ENCODE data around the gene CD1E. TPM values are rescaled to one million over a fixed set of nuclear protein-coding genes. Genes with fewer than 3 reads are reported as not detected.
"Not testable (repeated sequence)": the region's sequence is repeated elsewhere in the genome, so short reads cannot be mapped to it uniquely, and the experiment has no call there.

Gene CD1E
- total RNA-seq (2014; rRNA removed; shearing (Covaris generic)) = not detected in 2 replicates
- polyA plus RNA-seq (2015; cell fraction: cytosol; rRNA removed) = not detected in 2 replicates
- not detected in 2 replicates for polyA plus RNA-seq (2015; cell fraction: nucleus; rRNA removed)

DNA sequence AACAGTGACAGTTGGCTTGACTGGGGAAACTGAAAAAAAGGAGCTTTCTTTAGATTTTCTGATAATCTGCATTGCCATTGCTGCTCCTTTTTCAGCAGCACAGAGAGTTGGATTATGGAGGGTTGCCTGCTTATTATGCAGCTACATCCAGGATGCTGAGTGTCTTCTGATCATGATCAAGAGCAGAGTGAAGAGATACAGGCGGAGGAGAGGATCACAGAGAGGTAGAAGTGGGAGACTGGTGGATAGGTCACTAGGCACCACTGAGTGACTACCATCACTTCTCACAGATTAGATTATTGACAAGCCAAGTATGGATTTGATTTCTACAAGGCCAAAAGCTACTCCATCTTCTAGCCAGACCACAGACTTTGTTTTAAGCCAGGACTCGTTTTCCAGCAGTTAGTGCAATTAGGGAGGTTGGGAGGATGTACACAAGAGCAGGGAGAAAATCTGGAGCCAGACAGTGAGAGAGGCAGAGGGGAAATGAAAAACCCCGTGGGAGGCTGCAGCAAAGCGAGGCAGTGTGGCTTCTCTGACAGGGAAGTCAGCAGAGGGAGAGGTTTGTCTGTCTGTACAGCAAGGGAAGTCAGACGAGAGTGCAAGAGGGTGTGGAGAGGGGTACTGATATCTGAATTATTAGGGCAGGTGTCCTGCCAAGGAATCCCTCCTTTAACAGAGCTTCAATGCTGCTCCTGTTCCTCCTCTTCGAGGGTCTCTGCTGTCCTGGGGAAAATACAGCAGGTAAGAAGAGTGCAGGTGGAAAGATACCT, at the start of gene CD1E:
TSS of gene CD1E (plus strand) at position 592 of the 773 bp plus-strand sequence. CDS start at position 687, 95 bp downstream.
- in situ Hi-C loops (cut with HindIII; ENCODE audit: low pct_unique_long_range_greater_than_20kb, low sequenced_read_pairs) = no loop called here
- no peak for DNase-seq (ENCODE audit: low read depth, low spot score)

DNA sequence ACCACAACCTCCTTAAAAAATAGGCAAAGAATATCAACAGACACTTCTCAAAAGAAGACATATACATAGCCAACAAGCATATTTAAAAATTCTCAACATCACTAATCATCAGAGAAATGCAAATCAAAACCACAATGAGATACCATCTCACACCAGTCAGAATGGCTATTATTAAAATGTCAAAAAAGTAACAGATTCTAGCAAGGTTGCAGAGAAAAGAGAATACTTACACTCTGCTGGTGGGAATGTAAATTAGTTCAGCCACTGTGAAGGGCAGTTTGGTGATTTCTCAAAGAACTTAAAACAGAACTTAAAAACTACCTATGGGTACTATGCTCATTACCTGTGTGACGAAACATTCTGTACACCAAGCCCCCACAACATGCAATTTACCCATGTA, 43.1 kb upstream of the CD1E start:
- in situ Hi-C loops (cut with HindIII; ENCODE audit: low pct_unique_long_range_greater_than_20kb, low sequenced_read_pairs) = no loop called here
- no peak for DNase-seq (ENCODE audit: low read depth, low spot score)

DNA sequence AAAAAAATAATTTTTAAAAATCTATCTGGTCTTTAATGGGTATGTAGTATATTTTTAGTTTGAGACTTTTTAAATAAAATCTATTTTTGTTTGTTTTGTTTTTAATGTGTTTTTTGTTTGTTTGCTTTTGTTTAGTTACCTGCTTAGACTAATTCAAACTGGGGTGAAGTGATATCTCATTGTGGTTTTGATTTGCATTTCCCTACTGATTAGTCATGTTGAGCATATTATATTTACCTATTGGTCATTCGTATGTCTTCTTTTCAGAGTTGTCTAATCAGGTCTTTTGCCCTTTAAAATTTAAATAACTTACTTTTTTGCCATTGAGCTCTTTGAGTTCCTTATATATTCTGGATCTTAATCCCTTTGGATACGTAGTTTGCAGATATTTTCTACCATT, 42.6 kb upstream of the CD1E start:
- no peak for DNase-seq (ENCODE audit: low read depth, low spot score)
- in situ Hi-C loops (cut with HindIII; ENCODE audit: low pct_unique_long_range_greater_than_20kb, low sequenced_read_pairs) = no loop called here

DNA sequence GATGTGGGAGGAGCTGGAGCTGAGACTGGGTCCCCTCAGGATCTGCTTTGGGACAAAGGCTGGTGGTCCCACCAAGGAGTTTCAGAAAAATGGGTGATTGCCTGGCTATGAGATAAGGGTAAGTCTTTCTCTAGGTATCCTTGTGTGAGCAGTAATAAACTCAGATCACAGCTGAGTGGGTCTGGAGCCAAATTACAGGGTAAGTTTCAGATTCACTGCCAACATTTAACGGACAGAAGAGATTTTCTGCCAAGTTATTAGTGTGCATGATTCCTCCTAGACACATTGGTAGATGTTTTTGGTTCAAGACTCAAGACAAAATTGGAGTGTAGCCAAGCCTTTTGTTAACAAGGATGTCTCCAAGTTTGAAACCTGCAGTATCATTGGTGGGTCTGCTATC, 29.8 kb upstream of the CD1E start:
- in situ Hi-C loops (cut with HindIII; ENCODE audit: low pct_unique_long_range_greater_than_20kb, low sequenced_read_pairs) = no loop called here
- no peak for DNase-seq (ENCODE audit: low read depth, low spot score)

DNA sequence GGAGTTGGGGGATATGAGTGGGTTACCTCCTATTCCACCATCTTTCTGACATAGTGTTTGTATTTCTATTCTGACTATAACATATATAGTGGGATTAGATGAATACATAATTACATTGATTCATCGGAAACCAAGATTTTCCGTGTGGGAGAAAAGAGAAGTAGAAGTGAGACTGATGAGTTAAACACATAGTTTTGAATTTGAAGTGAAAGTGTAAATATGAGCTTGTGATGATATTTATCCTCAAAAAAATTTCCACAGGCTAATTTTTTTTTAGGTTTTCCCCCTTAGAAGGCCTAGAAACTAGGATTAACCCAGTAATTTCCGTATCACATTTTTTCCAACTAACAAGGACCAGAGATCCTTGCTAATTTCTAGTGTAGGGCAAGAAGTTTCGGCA, 29.3 kb upstream of the CD1E start:
- DNase-seq (ENCODE audit: low read depth, low spot score) = no peak
- in situ Hi-C loops (cut with HindIII; ENCODE audit: low pct_unique_long_range_greater_than_20kb, low sequenced_read_pairs) = no loop called here

DNA sequence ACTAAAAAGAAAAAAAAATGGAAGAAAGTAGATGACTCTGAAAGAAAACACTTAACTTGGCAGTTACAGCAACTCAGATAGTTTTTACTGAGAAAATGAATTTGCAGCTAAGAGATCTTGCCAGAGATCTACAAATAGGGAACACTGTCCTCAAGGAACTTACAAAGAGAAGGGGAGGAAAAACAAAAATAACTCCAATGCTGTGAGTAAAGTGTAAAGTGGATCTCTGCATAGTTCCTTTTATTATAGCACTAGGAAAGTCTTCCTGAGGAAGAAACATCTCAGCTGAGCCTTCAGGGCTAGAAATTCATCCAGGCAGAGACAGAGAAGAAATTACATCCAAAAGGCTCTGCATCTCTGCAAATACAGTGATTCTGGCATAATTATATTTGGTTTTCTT, 26.2 kb upstream of the CD1E start:
- in situ Hi-C loops (cut with HindIII; ENCODE audit: low pct_unique_long_range_greater_than_20kb, low sequenced_read_pairs) = no loop called here
- DNase-seq (ENCODE audit: low read depth, low spot score) = no peak

DNA sequence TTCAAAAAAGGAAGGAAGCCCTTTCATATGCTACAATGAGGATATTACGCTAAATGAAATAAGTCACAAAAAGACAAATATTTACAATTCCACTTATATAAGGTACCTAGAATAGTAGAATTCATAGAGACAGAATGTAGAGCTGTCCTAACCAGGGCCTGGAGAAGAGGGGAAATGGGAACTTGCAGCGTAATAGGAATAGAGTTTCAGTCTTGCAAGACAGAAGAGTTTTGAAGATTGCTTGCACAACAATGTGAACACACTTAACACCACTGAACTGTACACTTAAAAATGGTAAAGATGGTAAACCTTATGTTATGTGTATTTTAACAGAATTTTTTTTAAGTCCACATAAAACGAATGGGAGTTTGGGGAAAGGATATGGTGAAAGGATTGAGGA, 25.3 kb upstream of the CD1E start:
- no peak for DNase-seq (ENCODE audit: low read depth, low spot score)
- in situ Hi-C loops (cut with HindIII; ENCODE audit: low pct_unique_long_range_greater_than_20kb, low sequenced_read_pairs) = no loop called here

DNA sequence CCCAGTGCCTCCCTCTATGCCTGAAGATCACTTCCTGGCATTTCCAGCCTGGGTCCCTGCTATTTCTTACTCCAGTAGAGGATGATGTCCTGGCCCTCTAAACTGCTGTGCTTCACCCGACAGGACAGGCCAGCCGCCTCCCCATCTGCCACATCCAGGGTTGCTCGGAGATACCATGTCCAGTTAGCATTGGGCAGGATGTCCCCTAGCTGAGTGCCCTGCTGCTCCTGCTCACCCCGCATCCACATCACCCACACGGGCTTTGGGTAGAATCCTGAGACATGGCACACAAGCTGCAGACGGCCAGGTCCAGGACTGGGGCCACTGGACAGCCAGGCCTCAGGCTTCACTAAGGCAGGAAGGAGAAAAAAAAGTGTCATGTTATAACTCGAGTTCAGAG, 24.4 kb upstream of the CD1E start:
- in situ Hi-C loops (cut with HindIII; ENCODE audit: low pct_unique_long_range_greater_than_20kb, low sequenced_read_pairs) = no loop called here
- DNase-seq (ENCODE audit: low read depth, low spot score) = no peak

DNA sequence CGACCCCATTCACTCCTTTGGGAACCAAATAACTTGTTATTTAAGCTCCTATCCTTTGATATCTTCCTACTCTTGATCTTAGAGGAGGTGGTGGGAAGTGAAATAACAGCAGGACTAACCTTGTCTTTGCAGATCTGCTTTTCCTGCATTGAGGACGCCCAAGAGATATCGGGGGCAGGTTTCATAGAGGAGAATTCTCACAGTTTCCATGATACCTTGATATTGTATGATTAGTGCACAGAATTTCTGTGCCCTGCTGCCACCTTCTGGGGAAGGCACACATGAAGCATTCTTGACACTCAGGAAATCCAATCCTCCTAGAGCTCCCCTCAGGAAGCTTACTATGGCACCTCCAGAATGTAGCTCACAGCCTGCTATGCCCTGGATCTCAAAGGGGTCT, 24.0 kb upstream of the CD1E start:
- in situ Hi-C loops (cut with HindIII; ENCODE audit: low pct_unique_long_range_greater_than_20kb, low sequenced_read_pairs) = no loop called here

DNA sequence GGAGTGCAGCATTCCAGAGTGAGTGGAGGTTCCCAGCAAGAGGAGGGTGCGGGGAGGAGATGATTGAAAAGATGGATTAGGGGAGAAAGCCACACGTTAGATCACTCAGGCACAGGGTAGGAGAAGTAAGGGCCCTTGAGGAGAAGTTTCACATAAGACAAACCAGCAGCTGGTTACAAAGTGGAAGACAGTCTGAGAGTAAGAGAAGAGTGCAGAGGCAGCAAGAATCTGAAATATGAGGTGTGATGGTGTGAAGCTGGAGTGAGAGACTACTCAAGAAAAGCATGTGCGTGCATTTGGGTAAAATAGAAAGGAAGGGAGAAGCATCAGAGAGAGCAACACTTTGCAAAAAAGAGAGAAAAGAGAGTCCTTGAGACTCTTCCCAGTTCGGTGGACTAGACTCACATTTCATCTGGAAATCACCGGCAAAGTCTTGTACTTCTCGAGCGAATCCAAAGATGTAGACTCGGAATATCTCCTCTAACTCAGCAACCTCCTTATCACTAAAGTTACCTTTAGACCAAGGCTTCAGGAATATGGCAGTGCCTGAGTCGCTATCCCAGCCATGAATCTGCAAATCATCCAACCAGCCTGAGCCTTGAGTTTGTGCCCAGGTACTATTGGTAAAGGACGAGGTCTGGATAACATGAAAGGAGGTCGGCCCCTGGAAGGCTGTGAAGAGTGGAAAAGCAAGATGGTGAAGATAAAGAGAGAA, 23.1 kb upstream of the CD1E start:
- in situ Hi-C loops (cut with HindIII; ENCODE audit: low pct_unique_long_range_greater_than_20kb, low sequenced_read_pairs) = no loop called here
- no peak for DNase-seq (ENCODE audit: low read depth, low spot score)

More for the DNA sequence above, 24.0 kb upstream of the CD1E start:
- DNase-seq (ENCODE audit: low read depth, low spot score) = peak; percentile 37

DNA sequence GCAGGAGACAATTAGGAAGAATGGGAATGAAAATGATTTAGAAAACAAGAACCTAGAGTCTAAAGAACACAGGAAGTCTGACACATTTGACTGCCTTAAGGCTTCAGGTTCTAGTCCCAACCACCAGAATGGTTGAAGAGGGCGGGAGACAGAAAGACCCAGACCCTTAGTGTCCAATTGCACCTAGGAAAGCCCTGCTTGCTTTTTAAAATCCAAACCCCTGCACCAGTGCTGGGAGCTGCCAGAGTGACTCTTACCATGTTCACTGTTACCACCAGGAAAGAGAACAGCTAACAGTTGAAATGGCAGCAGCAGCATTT, 22.6 kb upstream of the CD1E start:
- in situ Hi-C loops (cut with HindIII; ENCODE audit: low pct_unique_long_range_greater_than_20kb, low sequenced_read_pairs) = no loop called here
- no peak for DNase-seq (ENCODE audit: low read depth, low spot score)

DNA sequence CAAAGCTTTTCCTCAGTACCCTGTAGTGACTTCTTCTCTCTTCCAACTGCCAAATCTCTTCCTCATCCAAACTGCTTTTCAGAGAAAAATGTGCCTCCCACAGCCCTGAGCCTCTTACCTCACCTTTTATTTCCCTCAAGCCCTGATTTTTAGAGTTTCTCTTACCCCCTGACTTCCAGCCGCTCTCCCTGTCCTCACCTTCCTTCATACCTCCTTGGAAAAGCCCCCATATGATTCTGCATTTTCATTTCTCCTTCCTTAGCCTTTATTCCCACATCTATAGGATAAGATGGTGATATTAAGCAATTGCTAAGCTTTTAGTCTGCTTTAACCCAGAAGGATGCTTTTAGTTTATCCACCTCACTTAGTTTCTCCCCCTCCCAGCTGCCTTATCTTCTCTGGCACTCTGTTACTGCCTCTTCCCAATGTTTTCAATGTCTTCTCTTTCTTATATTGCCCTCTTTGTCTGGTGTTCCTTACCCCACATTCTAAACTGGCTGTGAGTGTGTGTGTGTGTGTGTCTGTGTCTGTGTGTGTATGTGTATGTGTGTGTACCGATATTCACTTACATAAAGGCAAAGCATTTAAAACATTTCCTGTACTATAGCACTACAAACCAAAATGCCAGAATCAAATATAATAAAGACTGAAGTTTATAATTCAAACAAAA, 22.1 kb upstream of the CD1E start, which contains the start of gene CD1B:
TSS of gene CD1B (minus strand) at position 51 of the 670 bp plus-strand sequence. CDS start 108 bp downstream, outside the sequence.
- in situ Hi-C loops (cut with HindIII; ENCODE audit: low pct_unique_long_range_greater_than_20kb, low sequenced_read_pairs) = no loop called here
- DNase-seq (ENCODE audit: low read depth, low spot score) = no peak

DNA sequence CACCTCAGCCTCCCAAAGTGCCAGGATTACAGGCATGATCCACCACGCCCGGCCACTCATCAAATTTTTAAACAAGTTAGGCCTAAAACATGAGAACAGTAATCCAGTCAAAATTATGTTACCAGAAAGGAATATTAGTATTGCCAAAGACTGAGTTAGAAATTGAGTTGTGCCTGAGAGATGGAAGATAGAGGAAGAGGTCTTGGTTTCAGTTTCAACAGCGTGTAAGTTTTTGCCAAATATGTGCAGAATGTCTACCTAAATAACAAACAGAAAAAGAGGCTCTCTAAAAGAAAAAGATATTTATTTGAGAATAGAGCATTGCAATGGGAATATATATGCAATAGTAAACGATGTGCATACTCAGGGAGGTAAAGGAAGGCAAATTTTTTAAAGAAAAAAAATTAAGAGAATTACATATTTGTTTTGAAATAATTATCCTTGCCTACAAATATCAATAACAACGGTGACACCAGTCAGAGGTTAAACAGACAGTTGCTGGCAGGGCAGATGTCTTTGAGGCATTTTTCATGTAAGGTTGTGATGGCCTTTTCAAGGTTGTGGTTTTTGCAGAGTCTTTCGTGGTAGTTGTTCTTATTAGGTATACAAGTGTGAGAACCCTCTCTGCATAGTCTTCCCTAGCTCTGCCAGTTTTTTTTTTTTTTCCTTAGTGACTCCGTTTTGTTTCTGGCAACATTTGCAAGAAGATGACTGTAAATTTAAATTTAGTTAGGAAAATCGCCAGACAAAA, 20.1 kb upstream of the CD1E start:
- in situ Hi-C loops (cut with HindIII; ENCODE audit: low pct_unique_long_range_greater_than_20kb, low sequenced_read_pairs) = no loop called here
- no peak for DNase-seq (ENCODE audit: low read depth, low spot score)

DNA sequence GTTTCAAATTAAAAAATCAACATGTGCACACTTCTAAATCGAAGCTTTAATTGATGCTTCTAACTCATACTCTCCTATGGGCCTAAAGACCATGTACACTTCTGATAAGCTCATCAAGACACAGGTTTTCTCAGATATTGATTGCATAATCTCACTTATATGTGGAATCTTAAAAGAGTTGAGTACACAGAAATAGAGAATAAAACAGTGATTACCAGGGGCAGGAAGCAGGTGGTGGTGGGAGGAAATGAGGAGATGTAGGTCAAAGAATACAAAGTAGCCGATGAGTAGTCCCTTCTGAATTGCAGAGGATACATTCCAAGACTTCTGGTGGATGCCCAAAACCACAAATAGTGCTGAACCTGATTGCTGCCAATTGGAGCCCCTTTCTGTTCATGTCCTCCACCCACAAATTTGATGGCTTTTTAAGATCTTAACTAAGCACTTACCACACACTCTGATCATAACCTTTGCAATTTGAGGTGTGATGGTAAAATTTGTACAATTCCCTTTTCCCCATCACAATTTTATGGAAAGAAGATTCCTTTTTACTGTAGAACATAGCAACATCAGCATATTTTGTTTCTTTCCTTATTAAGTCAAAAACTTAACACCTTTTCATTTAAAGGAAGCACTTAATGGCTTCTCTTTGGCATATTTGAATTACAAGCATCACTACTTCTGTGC, 19.0 kb upstream of the CD1E start:
- DNase-seq (ENCODE audit: low read depth, low spot score) = no peak
- in situ Hi-C loops (cut with HindIII; ENCODE audit: low pct_unique_long_range_greater_than_20kb, low sequenced_read_pairs) = no loop called here

DNA sequence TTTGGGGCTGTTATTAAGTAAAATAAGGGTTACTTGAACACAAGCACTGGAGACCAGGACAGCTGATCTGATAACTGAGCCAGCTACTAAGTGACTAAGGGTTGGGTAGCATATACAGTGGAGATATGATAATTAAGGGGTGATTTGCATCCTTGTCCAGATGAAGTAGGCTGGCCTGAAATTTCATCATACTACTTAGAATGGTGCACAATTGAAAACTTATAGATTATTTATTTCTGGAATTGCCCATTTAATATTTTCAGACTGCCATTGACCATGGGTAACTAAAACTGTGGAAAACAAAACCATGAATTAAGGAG, 18.5 kb upstream of the CD1E start:
- DNase-seq (ENCODE audit: low read depth, low spot score) = no peak
- in situ Hi-C loops (cut with HindIII; ENCODE audit: low pct_unique_long_range_greater_than_20kb, low sequenced_read_pairs) = no loop called here

DNA sequence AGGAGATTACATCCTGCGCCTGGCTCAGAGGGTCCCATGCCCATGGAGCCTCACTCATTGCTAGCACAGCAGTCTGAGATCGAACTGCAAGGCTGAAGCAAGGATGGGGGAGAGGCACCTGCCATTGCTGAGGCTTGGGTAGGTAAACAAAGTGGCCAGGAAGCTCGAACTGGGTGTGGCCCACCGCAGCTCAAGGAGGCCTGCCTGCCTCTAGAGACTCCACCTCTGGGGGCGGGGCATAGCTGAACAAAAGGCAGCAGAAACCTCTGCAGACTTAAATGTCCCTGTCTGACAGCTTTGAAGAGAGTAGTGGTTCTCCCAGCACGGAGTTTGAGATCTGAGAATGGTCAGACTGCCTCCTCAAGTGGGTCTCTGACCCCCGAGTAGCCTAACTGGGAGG, 17.3 kb upstream of the CD1E start:
- DNase-seq (ENCODE audit: low read depth, low spot score); in situ Hi-C loops (cut with HindIII; ENCODE audit: low pct_unique_long_range_greater_than_20kb, low sequenced_read_pairs): not testable (repeated sequence)

DNA sequence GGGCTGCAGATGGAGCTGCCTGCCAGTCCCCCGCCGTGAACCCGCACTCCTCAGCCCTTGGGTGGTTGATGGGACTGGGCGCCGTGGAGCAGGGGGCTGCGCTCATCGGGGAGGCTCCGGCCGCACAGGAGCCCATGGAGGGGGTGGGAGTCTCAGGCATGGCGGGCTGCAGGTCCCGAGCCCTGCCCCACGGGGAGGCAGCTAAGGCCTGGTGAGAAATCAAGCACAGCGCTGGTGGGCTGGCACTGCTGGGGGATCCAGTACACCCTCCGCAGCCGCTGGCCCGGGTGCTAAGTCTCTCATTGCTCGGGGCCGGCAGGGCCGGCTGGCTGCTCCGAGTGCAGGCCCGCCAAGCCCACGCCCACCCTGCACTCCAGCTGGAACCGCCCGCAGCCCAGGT, 4.7 kb upstream of the CD1E start:
- DNase-seq (ENCODE audit: low read depth, low spot score); in situ Hi-C loops (cut with HindIII; ENCODE audit: low pct_unique_long_range_greater_than_20kb, low sequenced_read_pairs): not testable (repeated sequence)

Data from SK-MEL-5 (cell line).